ELR (cell line): ENCODE results near the gene AIF1L.
"Not testable (repeated sequence)": the region's sequence is repeated elsewhere in the genome, so short reads cannot be mapped to it uniquely, and the experiment has no call there.

Experiments used
- DNase-seq: peaks from one replicate; pipeline ENCODE4 v3.0.0-alpha.2; 2015; ENCODE audit warnings: low read depth

The AIF1L gene

GRCh38 chr9:131099102-131099606 is 2.8 kb downstream of the AIF1L start:
- no peak for DNase-seq

- DNase-seq, result not testable (repeated sequence)
These were observed 3.5 kb downstream of the AIF1L start for GRCh38 chr9:131099845-131100244.

GRCh38 chr9:131100445-131100844 is 4.1 kb downstream of the AIF1L start:
- no peak for DNase-seq

GRCh38 chr9:131101207-131101964 is 5.1 kb downstream of the AIF1L start:
- no peak for DNase-seq

- DNase-seq, result no peak
These were observed 6.7 kb downstream of the AIF1L start for GRCh38 chr9:131103024-131103423.

- DNase-seq, result no peak
These were observed 7.2 kb downstream of the AIF1L start for GRCh38 chr9:131103535-131103934.

GRCh38 chr9:131104016-131104740 is 7.8 kb downstream of the AIF1L start:
- no peak for DNase-seq

GRCh38 chr9:131105952-131106351 is 9.6 kb downstream of the AIF1L start:
- no peak for DNase-seq

- DNase-seq, result no peak
These were observed 11.4 kb downstream of the AIF1L start for GRCh38 chr9:131107760-131108159.

GRCh38 chr9:131111186-131111853 is 15.0 kb downstream of the AIF1L start:
- peak; percentile 42 for DNase-seq

GRCh38 chr9:131111854-131112311 is 15.6 kb downstream of the AIF1L start:
- DNase-seq, result no peak

GRCh38 chr9:131112374-131113154 is 16.2 kb downstream of the AIF1L start:
- no peak for DNase-seq

- DNase-seq, result no peak
These were observed 17.3 kb downstream of the AIF1L start for GRCh38 chr9:131113655-131114054.

GRCh38 chr9:131114084-131114535 is 17.8 kb downstream of the AIF1L start:
- DNase-seq, result no peak

GRCh38 chr9:131115360-131115742 is 19.0 kb downstream of the AIF1L start:
- not testable (repeated sequence) for DNase-seq

GRCh38 chr9:131116281-131117120 is 20.2 kb downstream of the AIF1L start:
- DNase-seq, result no peak

GRCh38 chr9:131117121-131117761 is 20.9 kb downstream of the AIF1L start:
- no peak for DNase-seq

- DNase-seq, result no peak
These were observed 21.4 kb downstream of the AIF1L start for GRCh38 chr9:131117762-131118145.

GRCh38 chr9:131119600-131119999 is 23.3 kb downstream of the AIF1L start:
- no peak for DNase-seq

- DNase-seq, result no peak
These were observed 24.4 kb downstream of the AIF1L start for GRCh38 chr9:131120620-131121228.
